Measurements from ENCODE around the gene TFR2.

DNA sequence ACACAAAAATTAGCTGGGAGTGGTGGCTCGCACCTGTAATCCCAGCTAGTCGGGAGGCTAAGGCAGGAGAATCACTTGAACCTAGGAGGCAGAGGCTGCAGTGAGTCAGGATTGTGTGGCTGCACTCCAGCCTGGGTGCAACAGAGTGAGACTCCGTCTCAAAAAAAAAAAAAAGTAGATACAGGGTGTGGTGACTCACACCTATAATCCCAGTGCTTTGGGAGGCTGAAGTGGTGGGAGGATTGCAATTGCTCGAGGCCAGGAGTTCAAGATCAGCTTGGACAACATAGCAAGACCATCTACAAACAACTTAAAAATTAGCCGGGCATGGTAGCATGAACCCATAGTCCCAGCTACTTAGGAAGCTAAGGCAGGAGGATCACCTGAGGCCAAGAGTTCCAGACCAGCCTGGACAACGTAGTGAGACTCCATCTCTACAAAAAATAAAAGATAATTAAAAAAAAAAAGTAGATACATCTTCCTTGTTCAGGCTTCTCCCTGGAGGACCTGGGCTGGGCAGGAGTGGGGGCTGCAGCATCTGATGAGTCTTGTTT lies 27.0 kb downstream of the TFR2 start:
- TF ChIP-seq, protein P1, sequence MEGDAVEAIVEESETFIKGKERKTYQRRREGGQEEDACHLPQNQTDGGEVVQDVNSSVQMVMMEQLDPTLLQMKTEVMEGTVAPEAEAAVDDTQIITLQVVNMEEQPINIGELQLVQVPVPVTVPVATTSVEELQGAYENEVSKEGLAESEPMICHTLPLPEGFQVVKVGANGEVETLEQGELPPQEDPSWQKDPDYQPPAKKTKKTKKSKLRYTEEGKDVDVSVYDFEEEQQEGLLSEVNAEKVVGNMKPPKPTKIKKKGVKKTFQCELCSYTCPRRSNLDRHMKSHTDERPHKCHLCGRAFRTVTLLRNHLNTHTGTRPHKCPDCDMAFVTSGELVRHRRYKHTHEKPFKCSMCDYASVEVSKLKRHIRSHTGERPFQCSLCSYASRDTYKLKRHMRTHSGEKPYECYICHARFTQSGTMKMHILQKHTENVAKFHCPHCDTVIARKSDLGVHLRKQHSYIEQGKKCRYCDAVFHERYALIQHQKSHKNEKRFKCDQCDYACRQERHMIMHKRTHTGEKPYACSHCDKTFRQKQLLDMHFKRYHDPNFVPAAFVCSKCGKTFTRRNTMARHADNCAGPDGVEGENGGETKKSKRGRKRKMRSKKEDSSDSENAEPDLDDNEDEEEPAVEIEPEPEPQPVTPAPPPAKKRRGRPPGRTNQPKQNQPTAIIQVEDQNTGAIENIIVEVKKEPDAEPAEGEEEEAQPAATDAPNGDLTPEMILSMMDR (conservative IDR thresholded peaks at IDR 0.05), result no peak
- no peak for TF ChIP-seq EZH2 (IDR thresholded peaks at IDR 0.05; ENCODE audit: low read depth)
